ENCODE results near the gene MMP2. TPM values are rescaled to one million over a fixed set of nuclear protein-coding genes. Genes with fewer than 3 reads are reported as not detected.

MMP2 gene
- total RNA-seq, 1 donor = 1,244 TPM

DNA sequence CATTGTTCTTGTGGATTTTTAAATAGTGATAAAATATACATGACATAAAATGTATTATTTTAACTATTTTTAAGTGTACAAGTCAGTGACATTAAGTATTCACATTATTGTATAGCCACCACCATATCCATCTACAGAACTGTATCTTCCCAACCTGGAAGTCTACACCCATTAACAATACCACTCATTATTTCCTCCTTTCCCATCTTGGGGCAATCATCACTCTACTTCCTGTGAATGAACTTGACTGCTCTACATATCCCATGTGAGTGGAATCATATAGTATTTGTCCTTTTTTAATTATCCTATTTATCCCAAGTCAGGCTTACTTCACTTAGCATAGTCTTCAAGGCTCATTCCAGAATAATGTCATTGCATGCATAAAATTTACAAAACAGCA is 40.7 kb upstream of the MMP2 start:
- TF ChIP-seq, protein P1, sequence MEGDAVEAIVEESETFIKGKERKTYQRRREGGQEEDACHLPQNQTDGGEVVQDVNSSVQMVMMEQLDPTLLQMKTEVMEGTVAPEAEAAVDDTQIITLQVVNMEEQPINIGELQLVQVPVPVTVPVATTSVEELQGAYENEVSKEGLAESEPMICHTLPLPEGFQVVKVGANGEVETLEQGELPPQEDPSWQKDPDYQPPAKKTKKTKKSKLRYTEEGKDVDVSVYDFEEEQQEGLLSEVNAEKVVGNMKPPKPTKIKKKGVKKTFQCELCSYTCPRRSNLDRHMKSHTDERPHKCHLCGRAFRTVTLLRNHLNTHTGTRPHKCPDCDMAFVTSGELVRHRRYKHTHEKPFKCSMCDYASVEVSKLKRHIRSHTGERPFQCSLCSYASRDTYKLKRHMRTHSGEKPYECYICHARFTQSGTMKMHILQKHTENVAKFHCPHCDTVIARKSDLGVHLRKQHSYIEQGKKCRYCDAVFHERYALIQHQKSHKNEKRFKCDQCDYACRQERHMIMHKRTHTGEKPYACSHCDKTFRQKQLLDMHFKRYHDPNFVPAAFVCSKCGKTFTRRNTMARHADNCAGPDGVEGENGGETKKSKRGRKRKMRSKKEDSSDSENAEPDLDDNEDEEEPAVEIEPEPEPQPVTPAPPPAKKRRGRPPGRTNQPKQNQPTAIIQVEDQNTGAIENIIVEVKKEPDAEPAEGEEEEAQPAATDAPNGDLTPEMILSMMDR (IDR thresholded peaks at IDR 0.05; ENCODE audit: insufficient read depth, low read length) = no peak
- no peak for DNase-seq (ENCODE audit: low read depth)

DNA sequence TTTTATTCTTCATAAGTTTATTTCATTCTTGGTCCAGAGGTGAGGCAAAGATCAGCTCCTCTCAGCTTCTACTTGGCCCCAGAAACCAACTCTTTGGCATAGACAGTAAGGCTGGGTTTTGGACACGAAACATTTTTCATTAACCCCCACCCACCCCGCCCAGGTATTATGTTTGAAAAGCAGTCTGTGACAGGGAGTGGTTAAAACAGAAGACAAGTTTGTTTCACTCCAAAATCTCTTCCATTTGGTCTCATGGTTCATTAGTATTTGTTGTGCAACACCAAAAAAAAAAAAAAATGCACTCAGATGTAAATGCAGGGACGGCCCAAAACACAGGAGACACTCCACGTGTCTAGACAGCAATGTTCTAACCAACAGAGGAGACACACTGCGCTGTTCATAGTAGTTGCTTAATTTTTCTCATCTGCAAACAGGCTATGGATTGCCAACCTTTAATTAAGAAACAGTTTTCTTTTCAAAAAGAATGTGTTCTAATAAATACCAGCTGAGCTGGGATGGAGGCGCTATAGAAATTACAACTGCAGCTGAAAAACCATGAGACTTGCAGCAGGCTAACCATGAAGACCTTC is 39.8 kb upstream of the MMP2 start:
- no peak for DNase-seq (ENCODE audit: low read depth)
- TF ChIP-seq, protein P1 (IDR thresholded peaks at IDR 0.05; ENCODE audit: insufficient read depth, low read length) = no peak
- H3K4me3 ChIP-seq (ENCODE audit: low read depth, low read length) = no peak overlapping the region

More for the DNA sequence above, 40.7 kb upstream of the MMP2 start:
- H3K4me3 ChIP-seq (ENCODE audit: low read depth, low read length) = no peak overlapping the region

DNA sequence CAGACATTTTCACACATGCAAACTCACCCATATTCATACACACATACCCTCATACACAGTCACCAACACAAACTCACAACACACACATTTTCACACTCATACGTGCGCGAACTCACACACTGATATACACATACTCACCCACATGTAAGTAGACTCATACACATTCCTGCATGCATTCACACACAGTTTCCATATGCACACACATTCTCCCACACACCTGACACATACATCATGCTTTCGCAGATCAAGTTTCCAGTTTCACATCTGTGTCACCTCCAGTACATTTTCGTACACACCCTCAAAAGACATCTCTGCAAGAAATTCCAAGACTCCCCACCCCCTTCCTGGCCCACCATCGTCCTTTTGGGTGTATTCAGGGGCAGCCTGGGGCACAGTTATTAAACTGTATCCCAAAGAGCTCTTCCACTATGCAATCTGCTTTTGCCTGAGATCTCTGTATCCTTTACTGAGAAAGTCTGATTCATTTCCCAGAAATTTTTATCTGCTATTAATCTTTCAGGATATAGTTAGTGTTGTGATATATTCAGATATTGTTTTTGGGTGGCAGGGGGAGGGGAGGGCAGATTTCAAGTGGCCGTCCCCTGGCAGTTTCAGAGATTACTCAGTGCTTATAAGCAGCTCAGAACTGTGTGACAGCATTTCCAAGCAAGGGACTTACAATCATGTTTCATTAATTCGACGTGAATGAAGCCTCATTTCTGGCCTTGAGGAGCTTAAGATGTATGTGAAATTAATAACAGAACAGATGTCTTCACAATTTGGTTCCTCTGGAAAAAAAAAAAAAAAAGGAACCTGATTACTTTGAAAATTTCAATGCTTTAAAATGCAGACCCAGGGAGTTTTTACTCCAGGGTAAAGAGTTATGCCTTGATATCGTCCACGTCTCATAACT is 35.3 kb upstream of the MMP2 start:
- no peak overlapping the region for H3K4me3 ChIP-seq (ENCODE audit: low read depth, low read length)
- DNase-seq (ENCODE audit: low read depth) = no peak
- TF ChIP-seq, protein P1 (IDR thresholded peaks at IDR 0.05; ENCODE audit: insufficient read depth, low read length) = no peak

DNA sequence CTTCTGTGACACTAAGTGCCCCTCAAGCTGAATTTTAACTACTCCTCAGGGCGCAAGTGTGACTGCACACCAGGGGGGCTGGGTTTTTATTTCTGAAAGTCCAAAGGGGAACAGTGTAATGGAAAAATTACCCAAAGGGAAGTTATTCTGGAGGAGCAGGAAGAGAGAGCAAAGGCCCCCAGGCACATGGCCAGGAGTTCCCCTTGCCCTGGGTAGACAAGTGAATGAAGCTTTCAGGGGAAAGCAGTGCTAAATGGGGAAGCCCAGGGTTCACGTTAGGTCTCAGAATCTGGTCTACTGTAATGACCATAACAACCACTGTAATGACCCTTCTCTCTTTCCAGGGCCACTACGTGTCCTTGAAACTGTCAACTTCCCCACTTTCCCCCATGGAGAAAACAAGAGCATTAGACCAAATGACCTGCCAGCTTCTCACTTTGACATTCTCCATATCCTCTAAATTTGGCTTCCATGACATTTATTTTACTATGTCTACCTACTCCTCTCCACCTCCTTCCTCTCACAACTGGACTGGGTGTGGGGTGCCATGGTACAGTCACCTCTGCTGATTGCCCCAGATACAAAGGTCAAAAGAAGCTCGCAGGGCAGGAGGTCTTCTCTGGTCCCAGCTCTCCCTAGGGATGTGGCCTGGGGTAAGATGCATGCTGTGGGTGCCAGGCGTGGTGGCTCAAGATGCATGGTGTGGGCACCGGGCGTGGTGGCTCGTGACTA is 34.1 kb upstream of the MMP2 start:
- TF ChIP-seq, protein P1 (IDR thresholded peaks at IDR 0.05; ENCODE audit: insufficient read depth, low read length) = no peak
- no peak overlapping the region for H3K4me3 ChIP-seq (ENCODE audit: low read depth, low read length)
- no peak for DNase-seq (ENCODE audit: low read depth)

DNA sequence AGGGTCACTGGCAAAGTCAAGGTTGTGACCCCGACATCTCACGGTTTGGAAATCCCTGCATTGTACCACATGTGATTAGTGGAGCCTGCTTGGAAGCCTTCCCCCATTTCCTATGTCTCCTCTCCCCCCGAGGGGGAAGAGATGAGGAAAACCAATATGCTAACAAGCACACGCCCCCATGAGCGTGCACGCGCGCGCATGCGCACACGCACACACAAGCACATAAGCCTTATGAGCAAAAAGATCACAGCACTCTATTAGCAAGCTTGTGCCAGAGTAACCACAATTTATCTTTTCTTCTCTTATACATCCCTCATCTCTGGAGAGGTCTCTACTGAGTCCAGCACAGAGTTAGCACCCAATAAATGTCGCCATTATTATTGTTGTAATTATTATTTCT is 31.8 kb upstream of the MMP2 start:
- DNase-seq (ENCODE audit: low read depth) = no peak
- H3K4me3 ChIP-seq (ENCODE audit: low read depth, low read length) = no peak overlapping the region
- TF ChIP-seq, protein P1 (IDR thresholded peaks at IDR 0.05; ENCODE audit: insufficient read depth, low read length) = no peak

DNA sequence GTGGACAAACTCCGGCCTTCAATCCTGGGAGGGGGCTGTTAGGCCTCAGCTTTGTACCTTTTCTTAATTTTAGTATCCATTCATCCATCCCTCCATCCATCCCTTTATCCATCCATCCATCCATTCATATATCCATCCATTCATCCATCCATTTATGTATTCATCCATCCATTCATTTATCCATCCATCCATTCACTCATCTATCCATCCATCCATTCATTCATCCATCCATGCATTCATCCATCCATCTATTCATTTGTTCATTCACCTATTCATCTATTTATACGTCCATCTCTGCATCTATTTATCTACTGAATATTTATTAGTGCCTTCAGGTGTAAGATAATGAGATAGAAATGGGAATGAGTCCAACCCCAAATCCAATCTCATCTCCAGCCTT is 26.0 kb upstream of the MMP2 start:
- DNase-seq (ENCODE audit: low read depth) = no peak
- H3K4me3 ChIP-seq (ENCODE audit: low read depth, low read length) = no peak overlapping the region
- TF ChIP-seq, protein P1 (IDR thresholded peaks at IDR 0.05; ENCODE audit: insufficient read depth, low read length) = no peak

Measured in fibroblast of the aortic adventitia (primary cell).